AG09319 (cell line): Measurements from ENCODE around the gene PRSS27.

ENCODE experiments used
- DNase-seq: peaks from one replicate; pipeline ENCODE4 v3.0.0-alpha.2; 2010; ENCODE audit warnings: low read depth; ENCODE audit errors: extremely low read depth
- CTCF ChIP-seq: IDR thresholded peaks from 2 replicates; pipeline ENCODE4 v1.5.1; 2011; ENCODE audit warnings: low read depth, mild to moderate bottlenecking, inconsistent platforms, low read length, moderate library complexity

The PRSS27 gene

DNA sequence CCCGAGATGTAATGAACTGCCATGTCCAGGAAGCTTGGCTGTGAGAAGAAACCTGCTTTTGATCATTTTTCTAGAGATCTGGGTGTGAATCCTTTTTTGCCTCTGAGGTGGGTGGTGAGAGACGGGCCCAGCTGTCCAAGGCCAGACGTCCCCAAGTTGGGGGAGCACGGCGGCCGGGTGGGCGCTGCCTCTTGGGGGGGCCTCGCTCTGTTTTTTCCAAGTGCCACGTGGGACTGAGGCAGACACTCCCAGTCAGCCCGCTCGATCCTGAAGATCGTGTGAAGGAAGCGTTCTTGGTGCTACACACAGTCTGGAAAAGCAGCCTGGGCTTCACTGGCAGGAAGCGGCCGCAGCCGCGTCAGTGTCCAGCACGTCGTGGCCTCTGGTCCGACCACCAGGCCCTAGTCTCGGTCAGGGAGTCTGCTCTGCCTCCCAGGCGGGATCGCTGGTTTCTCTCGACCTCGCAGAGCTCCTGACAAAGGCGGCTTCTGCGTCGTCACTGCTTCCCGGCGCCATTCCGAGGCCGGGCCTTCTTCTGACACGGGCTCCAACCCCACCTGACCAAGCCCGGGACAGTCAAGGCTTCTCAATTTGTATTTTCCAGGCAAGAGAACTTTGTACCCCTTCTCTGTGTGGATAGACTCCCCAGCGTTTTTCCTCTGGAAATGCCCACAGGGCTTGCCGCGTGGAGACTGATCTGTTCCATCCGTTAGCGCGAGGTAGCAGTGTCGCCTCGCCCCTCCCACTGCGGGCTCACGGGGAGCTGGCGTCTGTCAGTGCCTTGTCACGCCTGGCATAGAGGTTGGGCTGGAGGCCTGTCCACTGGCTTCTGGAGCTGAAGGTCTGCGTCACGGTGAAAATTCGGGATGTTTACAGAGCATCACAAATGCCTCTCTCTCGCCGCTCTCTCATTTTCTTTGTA, 12.4 kb downstream of the PRSS27 start:
- TF ChIP-seq CTCF = no peak
- DNase-seq = no peak

DNA sequence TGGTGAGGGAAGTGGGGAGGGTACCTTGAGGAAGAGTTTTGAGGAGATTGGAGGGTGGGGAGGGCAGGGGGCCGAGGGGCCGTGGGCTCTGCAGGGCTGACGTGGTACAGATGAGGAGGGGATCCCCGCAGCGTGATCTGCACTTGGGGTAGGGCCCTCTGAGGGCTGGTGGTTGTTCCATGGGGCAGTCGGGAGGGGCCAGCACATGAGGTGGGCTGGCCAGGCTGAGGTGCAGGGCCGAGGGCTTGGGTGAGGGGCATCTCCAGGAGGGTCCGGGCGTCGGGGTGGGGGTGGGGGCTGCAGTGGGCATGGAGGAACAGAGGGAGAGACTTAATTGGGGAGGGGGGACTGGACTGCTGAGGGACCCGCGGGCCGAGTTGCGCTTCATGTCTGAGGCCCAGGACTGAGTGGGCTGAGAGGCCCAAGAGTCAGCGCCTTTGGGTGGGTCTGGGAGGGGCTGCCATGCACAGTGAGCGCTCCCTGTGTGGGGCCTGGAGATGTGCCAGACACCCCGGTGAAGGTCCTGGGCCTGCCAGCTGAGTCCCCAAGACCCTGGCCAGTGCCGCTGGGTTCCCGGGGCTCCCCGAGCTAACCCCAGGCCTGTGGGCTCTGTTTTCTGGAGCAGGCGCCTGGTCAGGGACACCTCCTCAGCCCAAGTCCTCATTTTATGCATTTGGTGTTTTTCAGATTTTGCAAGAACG, 13.3 kb downstream of the PRSS27 start:
- DNase-seq = no peak
- no peak for TF ChIP-seq CTCF

DNA sequence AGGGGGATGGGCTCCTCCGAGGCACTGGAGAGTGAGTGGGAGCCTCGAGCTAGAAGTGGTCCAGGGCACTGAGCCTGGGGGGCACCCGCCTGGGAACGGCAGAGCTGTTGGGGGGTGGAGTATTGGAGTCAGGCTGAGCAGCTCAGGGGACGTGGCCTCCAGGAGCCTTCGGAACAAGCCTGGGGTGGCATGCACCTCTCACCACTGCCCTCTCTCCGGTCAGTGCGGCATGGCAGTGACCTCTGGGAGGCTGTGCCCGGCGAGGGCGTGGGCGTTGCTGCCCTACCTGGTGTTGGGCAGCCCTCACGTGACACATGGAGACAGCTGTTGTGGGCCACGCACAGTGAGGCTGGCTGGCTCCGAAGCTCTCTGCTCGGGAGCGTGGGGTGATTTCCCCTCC, 13.9 kb downstream of the PRSS27 start:
- no peak for TF ChIP-seq CTCF
- no peak for DNase-seq

DNA sequence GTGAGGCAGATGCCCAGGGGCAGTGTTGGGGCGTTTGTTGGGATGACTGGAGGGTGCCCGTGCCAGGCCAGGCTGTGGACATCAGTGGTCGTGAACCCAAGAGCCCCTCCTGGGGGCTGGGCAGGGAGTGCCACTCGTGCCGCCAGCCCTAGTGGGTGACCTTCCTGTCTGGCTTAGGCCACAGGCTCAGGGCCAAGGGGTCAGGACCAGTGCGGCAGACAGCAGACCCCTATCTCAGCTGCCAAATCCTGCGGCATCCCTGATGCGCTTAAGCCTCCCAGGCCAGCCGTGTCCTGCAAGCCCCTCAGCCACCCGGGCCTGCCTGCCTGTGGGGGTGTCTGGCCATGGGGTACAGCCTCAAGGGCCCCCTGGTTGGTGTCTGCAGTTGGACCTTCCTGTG, 14.7 kb downstream of the PRSS27 start:
- no peak for DNase-seq
- no peak for TF ChIP-seq CTCF

DNA sequence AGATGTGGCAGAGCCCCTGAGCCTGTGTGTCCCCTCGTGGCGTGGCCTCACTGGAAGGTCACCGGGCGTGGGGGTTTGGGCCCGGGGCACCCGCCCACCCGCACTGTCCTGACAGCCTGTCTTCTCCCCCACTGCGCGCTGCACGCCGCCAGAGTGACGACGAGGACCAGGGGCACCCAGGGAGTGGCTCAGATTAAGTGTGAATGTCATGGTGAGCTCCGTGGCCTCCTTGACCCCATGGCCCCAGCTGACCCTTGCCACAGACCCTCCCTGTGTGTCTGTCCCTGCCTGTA, 15.1 kb downstream of the PRSS27 start:
- DNase-seq = no peak
- no peak for TF ChIP-seq CTCF

DNA sequence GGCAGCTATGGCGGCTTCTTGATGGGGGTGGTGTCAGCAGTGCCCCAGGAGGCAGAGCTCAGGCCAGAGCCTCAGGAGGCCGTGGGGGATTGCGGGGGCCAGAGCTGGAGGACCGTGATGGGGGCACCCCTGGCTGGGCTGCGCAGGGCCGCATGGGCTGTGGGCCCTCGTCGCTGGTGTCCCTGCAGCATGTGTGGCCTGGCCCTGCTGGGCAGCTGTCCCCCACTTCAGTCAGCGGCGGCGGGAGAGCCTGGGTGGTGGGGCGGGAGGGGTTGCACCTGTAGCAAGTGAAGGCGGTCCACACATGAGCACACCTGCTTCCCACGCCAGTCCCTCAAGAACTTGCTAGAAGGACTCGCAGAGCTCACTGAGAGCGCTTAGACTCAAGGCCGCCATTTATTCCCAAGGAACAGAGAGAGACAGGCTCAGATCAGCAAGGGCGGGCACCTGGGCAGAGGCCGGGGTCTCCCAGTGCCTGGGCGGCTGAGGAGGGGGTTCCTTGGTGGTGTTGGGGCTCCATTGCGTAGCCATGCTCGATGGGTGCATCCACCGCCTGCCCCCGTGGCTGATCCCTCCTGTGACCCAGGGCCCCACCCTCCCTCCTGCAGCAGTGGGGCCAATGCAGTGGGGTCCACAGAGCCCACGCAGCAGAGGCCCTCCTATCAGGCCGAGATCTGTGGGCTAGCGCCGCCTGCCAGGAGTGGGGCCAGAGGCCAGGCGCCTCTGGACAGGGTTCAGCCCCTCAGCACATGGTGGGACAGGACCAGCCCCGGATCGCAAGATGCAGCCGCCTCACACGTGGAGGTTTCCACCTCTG, 15.7 kb downstream of the PRSS27 start:
- DNase-seq = no peak
- TF ChIP-seq CTCF = no peak
